H4 (cell line): ENCODE data around the gene SULT1A1. TPM values are rescaled to one million over a fixed set of nuclear protein-coding genes. Genes with fewer than 3 reads are reported as not detected.
"Not testable (repeated sequence)": the region's sequence is repeated elsewhere in the genome, so short reads cannot be mapped to it uniquely, and the experiment has no call there.

Experiments
- DNase-seq: peaks from one replicate; pipeline ENCODE4 v3.0.0-alpha.2; 2015; ENCODE audit warnings: low spot score
- total RNA-seq: library from RNA; depleted of rRNA; stranded (reverse); fragments of >200 nt; shearing (Covaris generic); gene quantifications from 2 replicates; pipeline ENCODE4 v1.2.3, GENCODE V29; 2014; rRNA removed

The SULT1A1 gene
- total RNA-seq, result 50.4 and 51.9 TPM in 2 replicates

DNA sequence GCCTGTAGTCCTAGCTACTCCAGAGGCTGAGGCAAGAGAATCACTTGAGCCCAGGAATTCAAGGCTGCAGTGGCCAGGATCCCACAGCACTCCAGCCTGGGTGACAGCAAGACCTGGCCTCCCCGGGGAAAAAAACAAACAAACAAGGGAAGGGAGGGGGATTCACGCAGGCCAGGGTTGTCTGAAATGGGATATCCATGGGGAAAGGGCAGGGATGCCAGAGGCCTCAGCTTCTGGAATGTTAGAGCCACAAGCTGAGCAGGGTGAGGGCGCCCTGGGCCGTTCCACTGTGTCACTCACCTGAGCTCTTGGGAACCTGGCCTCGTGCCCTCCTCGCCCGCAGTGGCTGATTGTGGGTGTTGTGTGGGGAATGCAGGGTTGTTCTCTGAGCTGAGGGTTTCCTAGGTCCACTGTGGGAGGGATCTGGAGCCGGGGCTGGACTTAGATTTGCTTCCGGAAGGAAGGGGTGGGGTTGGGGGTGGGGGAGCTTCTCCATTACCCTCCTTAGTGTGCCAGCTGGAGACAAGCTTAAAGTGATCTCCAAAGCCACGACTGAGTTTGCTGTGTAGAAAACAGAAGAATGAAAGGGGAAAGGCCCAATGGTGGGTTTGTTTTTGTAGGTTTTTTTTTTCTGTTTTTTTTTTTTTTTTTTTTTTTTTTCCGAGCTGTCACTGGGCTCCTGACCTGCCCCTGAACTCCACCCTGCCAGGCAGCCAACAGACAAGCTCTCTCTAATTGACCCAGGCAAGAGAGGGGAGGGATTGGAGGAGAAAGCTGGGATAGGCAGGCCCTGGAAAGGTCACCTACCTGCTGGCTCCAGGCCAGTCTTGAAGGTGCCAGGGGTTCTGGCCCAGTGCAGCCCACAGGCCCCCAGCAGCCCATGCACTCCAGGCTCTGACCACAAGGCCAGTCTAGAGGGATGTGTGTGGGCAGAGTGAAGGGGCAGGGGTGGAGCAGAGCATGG lies at the start of gene SULT1A1:
Gene SULT1A1, minus strand, starts transcription at position 414 of the 964 bp plus-strand sequence. CDS start 1,189 bp downstream, outside the sequence.
- DNase-seq, result peak; percentile 45

DNA sequence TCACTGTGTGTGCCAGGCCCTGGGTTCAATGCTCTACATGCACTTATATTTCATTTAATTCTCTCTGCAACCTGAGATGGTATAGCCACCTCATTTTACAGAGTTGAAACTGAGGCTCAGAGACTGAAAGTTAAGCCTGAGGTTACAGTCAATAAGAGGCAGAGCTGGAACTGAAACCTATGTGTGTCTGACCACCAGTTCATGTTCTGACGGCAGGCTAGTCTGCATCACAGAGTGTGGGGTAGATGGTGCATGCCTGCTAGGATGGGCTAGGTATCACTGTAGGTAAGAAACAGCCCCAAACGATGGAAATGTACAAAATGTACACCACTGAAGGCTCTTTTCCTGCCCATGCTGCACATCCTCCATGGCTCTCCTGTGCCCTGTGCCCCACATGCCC lies 30.1 kb upstream of the SULT1A1 start:
- not testable (repeated sequence) for DNase-seq

DNA sequence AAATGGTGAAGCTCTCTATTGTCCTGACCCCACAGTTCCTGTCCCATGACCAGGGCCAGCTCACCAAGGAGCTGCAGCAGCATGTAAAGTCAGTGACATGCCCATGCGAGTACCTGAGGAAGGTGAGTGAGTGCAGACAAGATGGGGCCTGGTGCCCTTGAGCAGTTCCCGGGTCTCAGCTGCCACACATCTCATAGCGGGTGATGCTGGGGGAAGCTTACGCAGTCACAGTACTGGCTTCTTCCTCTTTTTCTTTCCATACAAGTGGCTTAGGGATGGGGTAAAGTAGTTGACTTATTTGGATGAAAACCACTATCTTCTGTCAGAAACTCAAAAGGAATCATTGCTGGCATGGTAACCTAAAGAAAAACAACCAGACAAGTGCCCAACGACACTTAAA lies 28.5 kb upstream of the SULT1A1 start:
- DNase-seq, result not testable (repeated sequence)

DNA sequence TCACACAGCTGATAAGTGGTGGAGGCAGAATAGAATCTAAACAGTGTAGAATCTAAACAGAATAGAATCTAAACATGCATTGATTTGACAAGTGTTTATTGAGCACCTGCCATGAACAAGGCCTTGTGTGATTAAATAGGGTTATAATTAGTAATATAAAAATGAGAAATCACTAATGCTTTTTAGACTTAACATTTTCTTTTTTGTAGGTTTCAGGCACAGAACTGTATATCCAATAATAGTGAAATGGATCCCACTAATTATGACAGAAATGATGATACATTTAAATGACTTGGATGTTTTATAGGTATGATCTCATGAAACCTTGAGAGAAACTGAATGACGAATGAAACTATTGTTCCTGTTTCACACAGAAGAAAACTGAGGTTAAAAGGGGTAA lies 27.9 kb upstream of the SULT1A1 start, which contains the start of gene NPIPB8:
Gene NPIPB8, plus strand, starts transcription at position 301 of the 400 bp plus-strand sequence. CDS start 296 bp downstream, outside the sequence.
- DNase-seq, result not testable (repeated sequence)

DNA sequence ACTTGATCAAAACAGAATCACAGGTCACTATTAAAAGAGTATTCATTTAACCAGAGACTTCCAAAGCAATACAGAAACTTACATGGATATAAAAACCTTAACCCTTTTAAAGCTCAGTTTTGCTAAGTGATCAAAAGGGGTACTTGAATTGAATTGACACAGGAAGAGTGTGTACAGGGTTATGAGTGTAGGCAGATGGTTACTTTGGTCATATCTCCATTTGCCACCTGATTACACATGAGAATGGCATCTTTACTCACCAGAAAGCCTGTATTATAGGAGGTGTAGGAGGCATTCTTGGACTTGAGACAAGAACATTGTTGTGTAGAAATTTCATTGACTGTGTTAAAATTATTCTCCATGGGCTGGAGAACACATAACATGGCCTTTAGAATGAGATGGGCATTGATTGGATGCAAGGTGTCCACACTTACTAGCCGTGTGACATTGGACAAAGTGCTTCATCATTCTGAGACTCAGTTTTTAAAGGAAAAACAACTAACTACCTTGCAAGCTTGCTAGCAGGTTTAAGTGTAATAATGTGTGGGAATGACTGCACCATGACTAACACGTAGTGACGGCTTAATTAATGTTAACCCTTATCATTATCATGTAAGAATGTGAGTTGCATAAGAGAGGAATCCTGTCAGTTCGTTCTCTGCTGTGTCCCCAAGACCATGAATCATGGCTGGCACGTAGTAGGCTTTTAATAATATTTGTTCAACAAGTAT lies 26.4 kb upstream of the SULT1A1 start:
- not testable (repeated sequence) for DNase-seq

DNA sequence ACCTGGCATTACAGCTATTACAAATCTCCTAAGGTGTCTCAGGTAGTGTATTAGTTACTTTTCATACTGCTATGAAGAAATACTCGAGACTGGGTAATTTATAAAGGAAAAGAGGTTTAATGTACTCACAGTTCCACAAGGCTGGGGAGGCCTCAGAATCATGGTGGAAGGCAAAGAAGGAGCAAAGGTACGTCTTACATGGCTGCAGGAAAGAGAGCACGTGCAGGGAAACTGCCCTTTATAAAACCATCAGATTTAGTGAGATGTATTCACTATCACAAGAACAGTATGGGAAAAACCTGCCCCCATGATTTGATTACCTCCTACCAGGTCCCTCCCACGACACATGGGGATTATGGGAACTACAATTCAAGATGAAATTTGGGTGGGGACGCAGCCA lies 21.1 kb upstream of the SULT1A1 start:
- DNase-seq, result not testable (repeated sequence)

DNA sequence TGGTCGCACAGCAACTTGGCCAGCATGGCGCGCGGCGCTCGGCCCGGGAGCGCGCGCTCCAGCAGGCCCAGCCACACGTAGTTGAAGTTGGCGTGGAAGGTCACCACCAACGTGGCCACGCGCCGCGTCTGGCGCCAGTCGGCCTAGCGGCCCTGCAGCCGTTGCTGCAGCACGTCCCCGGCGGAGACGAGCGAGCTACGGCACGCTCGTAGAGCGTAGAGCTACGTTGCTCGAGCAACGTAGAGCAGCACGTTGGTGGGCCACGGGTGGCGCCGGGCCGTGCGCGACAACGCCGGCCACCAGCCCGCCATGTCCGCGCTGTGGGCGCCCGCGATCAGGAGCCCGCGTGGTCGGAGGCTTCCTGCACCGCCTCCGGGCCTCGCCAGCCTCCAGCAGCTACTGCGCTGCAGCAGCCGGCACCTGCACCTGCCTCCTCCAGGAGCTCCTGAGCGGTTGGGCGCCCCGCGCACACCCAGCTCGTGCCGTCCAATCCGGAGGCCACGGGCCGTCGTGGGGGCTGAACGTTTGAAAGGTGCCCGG lies 13.4 kb upstream of the SULT1A1 start:
- no peak for DNase-seq

DNA sequence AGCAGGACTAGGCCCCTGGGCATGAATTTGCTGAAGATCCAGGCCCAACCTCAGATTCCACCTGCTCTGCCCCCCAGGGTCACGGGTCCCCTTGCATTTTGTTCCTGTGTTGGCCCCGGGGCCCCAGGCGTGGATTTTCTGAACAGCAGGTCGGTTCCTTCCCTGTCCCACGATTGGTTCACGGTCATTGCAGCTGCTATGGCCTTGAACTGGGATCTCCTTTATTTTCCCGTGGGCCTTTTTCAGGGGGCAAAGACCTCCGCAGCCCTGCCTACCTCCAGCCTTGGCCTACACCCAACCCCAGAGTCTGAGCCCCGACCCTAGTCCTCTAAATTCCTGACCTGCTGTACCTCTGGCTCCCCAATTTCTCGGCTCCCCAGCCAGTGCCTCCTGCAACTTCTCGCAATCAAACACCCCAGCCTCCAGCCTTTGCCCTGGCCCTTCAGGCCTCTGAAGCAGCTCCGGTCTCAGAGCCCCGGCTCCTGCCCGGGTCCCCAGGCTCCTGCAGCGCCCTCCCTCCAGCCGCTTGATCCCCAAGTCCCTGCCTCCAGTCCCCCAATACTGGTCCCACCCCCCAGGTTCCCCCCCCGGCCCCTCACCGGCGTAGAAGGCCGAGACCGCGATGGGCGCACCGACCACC lies 12.8 kb upstream of the SULT1A1 start:
- DNase-seq, result not testable (repeated sequence)

DNA sequence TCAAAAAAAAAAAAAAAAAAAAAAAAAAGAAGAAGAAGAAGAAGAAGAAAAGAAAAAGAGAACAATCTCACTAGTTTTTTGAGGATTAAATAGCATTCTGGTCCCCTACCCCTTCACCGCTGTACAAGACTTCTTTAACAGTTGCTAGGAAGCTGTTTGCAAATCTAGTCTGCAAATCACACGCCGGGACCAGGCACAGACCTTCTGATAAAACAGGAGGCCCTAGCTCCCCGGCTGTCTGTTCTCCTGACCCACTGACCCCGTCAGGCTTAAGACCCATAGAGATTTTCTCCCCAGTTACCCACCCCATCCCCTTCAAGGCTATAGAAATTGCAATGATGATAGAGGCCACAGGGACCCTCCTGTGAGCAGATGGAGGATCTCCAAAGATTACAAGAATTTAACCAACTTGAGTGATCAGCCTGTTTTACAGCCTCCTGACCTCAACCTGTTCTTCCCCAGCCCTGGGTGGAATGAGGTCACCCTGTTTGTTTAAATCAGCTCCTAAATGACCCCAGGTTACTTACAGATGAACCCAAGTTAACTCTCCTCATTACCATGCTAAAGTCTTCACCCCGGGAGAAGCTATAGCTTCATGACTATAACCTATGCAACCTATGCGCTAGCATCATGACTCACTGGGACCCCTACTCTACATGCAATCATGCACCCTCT lies 11.8 kb upstream of the SULT1A1 start:
- no peak for DNase-seq

DNA sequence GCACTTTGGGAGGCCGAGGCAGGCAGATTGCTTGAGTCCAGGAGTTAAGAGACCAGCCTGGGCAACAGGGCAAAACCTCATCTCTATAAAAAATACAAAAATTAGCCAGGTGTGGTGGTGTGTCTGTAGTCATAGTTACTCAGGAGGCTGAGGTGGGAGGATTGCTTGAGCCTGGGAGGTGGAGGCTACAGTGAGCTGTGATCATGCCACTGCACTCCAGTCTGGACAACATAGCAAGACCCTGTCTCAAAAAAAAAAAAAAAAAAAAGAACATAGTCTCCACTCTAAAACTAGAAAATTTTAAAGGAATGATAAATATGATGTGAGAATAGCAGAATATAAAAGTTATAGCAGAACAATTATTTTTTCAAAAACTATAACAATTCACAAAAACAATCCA lies 10.5 kb upstream of the SULT1A1 start:
- DNase-seq, result not testable (repeated sequence)

DNA sequence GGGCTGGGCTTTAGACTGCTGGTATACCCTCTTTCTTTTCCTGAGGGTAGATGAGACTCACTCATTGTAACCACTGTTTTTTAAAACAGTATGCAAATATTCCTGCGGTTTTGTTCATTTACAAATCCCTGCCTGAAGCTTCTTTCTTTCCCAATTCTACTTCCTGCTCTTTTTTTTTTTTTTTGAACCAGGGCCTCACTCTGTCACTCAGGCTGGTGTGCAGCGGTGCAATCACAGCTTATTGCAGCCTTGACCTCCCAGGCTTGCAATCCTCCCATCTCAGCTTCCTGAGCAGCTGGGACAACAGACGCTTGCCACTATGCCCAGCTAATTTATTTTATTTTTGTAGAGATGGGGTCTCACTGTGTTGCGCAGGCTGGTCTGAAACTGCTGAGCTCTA lies 8.0 kb upstream of the SULT1A1 start:
- DNase-seq, result no peak

DNA sequence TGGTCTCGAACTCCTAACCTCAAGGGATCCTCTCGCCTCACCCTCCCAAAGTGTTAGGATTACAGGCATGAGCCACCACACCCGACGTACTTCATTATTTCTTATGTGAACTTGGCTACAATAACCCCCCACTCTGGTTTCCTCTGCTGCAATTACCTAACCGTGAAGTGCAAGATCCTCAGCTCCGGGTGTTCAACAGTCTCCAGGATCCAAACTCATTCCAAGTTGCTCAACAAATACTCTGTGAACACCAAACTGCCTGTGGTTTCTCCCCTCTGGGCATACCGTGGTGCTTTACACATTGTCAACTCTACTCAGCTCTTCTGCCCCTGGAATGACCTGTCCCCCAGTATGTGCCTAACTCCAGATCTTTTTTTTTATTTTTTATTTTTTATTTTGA lies 6.8 kb upstream of the SULT1A1 start:
- no peak for DNase-seq

DNA sequence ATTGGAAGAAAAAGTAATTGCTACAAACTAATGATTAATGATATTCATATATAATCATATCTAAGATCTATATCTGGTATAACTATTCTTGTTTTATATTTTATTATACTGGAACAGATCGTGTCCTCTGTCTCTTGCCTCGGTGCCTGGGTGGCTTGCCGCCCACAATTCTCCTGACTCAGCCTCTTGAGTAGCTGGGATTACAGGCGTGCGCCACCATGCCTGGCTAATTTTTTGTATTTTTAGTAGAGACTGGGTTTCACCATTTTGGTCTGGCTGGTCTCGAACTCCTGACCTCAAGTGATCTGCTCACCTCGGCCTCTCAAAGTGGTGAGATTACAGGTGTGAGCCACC lies 6.4 kb upstream of the SULT1A1 start:
- not testable (repeated sequence) for DNase-seq

DNA sequence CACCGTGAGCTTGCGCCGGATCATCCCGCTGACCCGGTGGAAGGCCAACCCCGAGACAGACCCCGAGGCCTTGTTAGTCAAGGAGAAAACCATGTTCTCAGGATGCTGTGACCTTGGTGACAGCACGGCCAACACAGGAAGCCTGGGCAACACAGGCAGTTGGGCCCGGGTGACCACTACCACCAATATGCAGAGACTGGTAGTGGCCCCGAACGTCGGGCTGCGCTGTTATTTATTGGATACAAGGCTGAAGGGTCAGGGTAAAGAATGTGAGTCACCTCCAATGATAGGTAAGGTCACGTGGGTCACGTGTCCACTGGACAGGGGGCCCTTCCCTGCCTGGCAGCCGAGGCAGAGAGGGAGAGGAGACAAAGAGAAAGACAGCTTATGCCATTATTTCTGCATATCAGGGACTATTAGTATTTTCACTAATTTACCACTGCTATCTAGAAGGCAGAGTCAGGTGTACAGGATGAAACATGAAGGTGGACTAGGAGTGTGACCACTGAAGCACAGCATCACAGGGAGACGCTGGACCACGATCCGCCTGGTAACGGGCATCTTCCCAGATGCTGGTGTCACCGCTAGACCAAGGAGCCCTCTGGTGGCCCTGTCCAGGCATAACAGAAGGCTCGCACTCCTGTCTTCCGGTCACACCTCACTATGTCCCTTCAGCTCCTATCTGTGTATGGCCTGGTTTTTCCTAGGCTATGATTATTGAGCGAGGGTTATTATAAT lies 5.8 kb upstream of the SULT1A1 start:
- not testable (repeated sequence) for DNase-seq

DNA sequence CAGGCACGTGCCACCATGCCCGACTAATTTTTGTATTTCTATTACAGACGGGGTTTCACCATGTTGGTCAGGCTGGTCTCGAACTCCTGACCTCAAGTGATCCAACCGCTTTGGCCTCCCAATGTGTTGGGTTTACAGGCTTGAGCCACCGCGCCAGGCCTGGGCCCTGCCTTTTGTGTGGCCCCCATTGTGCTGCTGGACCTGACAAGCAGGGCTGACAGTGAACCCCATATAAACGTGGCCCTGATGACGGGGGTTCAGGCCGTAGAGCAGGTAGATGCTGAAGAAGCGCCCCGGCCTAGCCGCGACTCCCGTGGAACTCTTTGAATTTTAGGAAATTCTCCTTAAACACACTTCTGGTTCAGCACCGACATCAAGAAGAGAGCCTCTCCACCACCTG lies 4.7 kb upstream of the SULT1A1 start:
- not testable (repeated sequence) for DNase-seq

DNA sequence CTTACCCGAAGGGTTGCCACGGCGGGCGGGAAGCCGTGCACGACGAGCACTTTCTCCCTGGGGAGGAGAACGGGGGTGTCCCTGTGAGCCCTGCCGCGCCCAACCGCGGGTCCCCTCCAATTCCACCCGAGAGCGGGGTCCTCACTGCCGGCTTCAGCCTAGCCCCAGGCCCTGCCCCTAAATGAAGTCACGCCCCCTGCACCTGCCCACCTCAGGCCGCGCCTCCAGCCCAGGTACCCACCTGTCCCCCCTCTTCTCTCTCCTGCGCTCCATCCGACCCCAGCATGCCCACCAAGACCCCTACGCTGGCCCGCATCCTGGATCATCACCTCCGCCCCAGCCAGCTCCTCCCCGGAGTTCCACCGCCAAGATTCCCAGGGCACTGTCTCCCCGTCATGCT lies 4.1 kb upstream of the SULT1A1 start:
- not testable (repeated sequence) for DNase-seq

DNA sequence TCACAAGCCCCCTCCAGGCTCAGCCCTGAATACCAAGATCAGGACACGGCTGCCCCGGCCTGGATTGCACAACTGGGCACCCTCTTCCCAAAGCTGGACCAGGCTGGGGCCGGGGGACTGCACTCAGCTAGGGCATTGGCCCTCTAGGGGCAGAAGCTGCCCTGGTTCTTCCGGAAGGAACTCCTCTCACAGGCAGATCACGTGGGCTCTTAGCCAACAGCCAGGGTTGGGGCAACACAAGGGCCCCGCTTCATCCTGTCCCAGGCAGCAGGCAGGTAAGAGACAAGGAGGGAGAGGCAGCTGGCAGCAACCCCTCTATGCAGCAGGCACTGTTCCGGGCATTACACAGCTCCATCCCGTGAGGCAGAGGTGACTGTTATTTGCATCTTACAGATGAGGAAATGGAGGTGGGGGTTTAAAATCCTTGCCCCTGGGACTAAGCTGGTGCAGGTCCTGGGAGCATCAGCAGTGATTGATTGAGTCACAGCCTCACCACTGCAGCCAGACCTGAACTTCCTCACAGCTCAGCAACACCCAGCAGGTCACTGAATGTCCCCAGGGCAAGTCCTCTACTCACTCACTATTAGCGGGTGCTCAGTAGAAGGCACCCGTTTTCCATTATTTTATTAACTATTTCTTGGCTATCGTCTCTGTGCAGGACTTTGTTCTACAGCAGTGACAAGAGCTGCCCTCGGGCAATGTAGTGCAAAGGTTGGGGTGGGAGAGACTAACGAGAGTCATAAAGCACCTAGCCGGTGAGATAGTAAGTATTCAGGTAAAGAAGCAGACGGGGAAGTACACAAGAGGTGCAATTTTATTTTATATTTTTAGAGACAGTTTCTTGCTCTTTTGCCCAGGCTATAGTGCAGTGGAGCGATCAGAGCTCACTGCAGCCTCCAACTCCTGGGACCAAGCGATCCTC lies 2.8 kb upstream of the SULT1A1 start:
- not testable (repeated sequence) for DNase-seq

DNA sequence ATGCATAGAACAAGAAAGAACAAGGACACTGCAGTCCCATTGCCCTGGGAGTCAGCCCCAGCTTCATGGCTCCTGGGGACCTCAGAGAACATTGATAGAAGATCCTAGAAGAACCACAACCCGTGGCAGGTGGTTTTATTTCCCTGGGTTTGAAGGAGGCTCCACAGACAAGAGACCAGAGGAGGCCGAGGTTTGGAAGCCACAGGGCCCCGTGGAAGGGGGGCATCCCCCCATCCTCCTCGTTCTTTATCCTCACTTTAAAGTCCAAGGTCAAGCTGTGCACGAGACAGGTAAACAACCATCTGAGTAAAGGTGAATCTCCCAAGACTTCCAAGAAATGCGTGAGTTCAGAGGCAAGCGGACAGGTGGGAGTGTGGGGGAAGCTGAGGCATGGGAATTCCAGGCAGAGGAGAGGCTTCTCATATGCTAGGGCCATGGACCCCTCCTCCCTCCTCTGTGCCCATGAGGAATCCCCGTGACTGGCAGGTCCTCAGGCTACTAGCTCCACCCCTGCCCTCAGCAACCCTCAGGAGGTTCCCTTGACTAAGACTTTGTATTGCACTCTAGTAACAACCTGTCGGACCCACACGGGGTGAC lies 849 bp upstream of the SULT1A1 start:
- DNase-seq, result no peak
